Hypothalamus (tissue), 51 donors: ENCODE data around the gene CD300H.

Source experiments
- DNase-seq, 51 donors: peaks; one replicate each; lab custom pipeline; 2025; lab: John Stamatoyannopoulos, UW

Gene CD300H

GRCh38 chr17:74512624-74513091, 54.7 kb downstream of the CD300H start:
- no peak for DNase-seq

GRCh38 chr17:74512036-74512435, 55.3 kb downstream of the CD300H start:
- DNase-seq = no peak
